ENCODE data around the gene OSBPL10.

Gene OSBPL10

DNA sequence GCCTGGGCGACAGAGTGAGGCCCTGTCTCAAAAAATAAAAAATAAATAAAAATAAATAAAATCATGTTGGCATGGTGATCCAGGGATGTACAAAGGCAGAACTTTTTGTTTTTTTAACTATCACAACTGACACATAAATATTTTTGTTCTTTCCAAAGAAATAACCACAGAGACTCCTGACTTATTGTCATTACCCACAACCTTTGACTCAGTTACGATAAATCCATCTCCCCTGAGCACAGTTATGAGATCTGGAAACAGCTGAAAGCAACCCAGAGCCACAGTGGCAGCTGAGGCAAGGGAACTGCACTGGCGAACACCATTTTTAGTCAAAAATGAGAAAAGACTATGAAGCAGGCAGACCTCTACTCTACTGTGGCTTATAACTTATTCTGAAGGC, 24.0 kb downstream of the OSBPL10 start:
- DNase-seq (ENCODE audit: low read depth), result no peak

DNA sequence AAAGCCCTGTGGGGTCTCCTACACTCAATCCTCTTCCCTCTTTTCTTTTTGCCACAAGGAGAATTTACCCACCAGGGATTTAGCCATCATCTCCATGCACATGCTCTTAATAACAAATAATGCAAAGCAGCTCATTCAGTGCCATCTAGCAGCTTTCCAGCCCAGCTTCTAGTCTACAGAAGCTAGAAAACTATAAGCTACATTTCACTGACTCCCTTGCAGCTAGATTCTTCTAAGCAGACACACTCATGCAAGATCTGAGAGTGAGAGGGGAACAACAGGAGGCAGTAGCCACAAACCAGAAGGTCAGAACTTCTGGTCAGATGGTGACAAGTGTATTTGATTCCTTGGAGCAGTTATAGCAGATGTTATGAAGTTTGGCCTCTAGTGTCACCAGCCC, 25.5 kb downstream of the OSBPL10 start:
- no peak for DNase-seq (ENCODE audit: low read depth)

DNA sequence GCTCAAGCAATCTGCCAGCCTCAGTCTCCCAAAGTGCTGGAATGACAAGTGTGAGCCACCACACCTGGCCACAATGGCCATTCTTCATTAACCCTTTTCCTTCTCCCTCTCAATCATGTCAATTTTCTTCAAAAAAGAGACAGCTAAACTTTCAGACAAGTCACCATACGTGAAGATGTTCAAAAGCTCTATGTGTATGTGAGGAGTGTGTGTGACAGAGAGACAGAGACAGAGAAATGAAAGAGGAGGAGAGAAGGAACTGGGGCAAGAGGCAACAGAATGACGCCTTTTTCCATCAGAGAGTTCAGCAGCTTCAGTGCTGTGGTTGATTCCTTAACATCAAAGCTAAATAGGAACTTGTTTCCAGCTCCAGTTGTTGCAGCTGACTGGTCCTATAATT, 27.4 kb downstream of the OSBPL10 start:
- DNase-seq (ENCODE audit: low read depth), result no peak

- no peak for DNase-seq (ENCODE audit: low read depth)
Observed at GRCh38 chr3:31953091-31953490, 28.0 kb downstream of the OSBPL10 start.

DNA sequence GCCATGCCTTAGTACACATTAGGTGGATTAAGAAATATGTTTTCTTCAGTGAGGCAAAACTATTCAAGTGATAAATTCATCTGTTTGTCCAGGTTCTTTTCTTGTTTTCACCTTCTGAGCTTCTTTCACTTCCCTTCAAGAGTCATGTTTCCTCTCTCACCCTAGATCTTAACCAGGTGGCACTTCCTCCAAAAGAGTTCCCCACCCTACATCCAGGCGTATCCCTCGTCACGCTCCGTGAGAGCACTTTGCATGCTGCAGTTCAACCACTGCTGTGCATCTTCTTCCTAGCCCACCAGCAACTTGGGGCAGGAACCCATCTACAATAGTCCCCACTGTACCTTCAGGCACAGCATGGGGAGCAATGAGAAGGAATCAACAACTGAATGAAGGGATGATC, 28.9 kb downstream of the OSBPL10 start:
- no peak for DNase-seq (ENCODE audit: low read depth)

DNA sequence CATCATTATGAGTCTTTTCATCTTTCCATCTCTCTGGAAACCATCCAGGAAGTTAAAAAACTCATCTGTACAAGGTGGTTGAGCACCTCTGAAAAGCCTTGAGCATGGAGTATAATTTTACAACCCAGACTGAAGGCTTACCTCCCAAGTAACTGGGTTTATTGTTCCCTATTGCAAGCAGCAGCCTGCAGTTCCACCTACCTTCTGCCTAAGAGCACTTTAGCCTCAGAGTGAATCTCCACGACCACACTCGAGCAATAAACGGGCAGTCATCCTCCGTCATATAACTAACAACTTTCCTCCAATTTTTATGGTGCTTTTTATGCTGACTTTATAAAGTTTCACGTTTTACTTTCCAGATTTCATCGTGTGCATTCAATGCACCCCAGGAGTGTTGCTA, 32.8 kb downstream of the OSBPL10 start:
- no peak for DNase-seq (ENCODE audit: low read depth)

GRCh38 chr3:31947671-31948091, 33.4 kb downstream of the OSBPL10 start:
- no peak for DNase-seq (ENCODE audit: low read depth)

DNA sequence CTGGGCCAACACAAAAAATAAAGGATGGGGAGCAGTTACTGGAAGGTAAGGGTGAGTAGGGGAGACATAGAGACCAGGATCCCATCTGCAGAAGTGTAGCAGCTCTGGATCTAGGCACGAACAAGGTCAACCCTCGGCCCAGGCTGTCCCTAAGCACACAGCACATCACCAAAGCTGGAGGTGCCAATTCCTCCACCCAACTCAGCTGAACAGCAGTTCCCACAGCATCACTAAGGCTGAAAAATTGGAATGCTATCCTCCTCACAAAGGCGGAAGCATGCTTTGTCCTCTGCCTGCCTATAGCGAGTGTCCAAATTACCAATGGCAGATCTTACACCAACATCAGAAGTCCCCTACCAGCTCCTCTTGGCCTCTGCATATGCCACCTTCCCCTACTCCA, 33.9 kb downstream of the OSBPL10 start:
- no peak for DNase-seq (ENCODE audit: low read depth)

DNA sequence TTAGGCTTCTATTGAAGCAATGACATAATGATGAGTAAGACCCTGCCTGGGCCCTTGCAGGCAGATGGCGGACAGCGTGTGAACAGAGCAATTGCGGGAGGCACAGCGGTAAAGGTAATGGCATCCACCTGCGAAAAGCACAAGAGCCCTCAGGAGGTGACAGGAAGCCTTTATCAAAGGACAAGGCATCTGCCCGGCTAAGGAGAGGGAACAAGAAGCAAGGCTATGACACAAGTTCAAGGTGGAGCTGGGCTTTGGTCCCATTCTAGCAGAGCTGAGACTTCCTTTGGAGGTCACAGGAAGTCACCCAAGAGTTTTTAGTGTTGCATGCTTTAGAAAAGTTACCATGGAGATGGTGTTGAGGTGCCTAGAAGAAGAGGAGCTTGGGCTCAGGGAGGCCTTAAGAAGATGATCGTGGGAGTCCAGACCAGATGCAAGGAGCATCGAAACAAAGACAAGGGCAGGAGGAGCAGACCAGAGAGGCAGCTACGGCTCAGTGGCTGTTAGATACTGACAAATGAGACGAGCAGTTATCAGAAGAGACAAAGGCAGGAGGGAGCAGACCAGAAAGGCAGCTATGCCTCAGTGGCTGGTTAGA, 34.5 kb downstream of the OSBPL10 start:
- DNase-seq (ENCODE audit: low read depth), result no peak

- no peak for DNase-seq (ENCODE audit: low read depth)
Observed at GRCh38 chr3:31945738-31946052, 35.4 kb downstream of the OSBPL10 start.

DNA sequence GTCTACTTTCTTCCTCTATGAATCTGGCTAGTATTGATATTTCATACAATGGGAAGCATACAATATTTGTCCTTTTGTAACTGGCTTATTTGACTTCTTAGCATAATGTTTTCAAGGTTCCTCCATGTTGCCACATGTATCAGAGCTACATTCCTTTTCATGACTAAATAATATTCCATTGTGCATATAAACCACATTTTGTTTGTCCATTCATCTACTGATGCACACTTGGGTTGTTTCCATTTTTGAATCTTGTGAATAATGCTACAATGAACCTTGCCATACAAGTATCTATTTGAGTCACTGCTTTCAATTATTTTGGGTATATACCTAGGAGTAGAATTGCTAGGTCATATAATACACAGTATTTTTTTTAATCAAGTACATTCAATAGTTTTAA, 38.0 kb downstream of the OSBPL10 start:
- no peak for DNase-seq (ENCODE audit: low read depth)

GRCh38 chr3:31942446-31942845, 38.6 kb downstream of the OSBPL10 start:
- no peak for DNase-seq (ENCODE audit: low read depth)

DNA sequence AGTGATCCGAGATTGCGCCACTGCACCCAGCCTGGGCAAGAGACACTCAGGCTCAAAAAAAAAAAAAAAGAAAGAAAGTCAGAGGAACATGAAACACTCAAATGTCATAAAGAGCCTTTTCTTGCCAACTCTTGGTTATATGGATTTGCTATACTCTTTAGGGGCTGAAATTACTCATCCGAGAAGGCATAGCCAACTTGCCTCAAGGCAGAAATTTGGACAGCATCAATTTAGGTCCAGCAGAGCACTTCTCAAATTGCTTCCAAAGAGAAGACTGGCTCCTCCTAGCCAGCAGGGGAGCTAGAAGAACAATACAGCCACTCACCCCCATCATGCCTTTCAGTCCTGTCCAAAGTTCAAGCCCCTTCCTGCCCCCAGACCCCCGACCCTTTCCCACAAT, 43.8 kb downstream of the OSBPL10 start:
- DNase-seq (ENCODE audit: low read depth), result no peak

DNA sequence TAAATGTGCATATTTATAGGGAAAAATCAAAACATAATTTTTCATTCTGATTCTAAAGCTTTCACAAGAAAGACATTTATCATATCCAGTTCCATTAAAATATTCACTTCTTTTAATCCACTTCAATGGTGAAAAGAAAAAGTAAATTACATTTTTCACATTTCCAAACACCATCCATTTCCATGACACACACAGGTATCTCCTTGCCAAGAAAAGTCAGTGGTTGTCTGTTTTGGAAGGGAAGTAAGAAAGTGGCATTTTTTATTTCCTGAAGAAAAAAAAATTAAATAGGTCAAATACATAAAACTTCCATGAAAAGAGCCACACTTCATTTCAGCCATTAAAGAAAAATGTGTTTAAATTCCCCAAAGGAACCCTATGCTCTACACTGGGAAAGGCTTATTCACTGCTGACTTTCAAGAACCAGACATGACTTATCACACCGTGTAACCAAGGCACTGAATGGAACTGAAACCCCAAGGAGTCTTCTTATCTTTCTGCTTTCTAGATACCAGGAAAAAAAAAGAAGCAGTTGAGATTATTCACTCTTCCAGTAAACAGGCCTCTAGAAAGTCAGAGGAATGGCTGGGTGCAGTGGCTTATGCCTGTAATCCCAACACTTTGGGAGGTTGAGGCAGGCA, 44.5 kb downstream of the OSBPL10 start:
- DNase-seq (ENCODE audit: low read depth), result no peak

DNA sequence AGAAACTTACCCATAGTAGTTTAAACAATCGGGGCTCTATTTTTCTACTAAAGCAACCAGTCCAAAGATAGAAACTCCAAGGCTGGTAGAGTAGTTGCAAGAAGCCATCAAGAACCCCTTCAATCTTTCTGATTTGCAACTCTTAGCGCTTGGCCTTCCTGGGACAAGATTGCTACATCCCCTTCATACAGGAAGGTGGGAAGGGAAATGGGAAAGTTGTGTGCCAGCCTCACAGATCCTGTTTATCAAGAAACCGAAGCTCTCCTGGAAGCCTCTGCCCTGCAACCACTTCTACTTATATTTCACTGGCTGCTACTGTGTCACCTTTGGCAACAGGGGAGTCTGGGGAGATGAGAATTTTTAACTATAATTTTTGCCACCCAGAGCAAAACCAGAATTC, 46.2 kb downstream of the OSBPL10 start:
- no peak for DNase-seq (ENCODE audit: low read depth)

DNA sequence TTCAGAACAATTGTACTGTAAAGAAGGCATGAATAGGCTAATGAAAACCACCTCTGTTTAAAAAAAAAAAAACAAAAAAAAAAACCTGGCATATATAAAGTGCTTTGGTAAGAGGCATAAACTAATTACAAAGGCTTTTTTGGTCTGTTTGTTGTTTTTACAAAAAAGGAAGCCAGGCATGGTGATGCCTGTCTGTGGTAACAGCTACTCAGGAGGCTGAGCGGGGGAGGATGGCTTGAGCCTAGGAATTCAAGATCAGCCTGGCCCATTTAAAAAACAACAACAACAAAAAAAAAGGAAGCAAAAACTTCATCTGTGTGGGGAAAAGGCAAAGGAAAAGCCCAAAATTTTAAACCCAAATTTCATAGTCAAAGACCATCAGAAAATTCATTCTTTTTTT, 47.0 kb downstream of the OSBPL10 start:
- no peak for DNase-seq (ENCODE audit: low read depth)

DNA sequence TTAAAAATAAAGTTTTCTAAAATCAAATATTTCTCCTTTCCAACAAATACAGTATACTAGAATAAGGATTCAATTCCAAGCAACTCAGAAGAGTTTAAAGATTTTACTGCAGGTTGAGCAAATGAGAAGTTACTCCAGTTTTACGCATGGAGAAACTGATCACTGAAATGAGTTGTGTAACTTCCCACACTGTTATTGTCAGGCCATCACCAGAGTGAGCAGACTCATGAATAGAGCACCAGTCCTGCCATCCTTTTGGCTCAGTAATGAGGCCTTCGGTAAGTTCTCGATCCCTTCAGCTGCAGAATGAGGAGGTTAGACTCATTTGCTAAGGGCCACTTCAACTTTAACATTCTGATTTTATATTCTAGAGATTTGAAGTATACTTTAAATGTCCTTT, 48.1 kb downstream of the OSBPL10 start:
- DNase-seq (ENCODE audit: low read depth), result no peak

DNA sequence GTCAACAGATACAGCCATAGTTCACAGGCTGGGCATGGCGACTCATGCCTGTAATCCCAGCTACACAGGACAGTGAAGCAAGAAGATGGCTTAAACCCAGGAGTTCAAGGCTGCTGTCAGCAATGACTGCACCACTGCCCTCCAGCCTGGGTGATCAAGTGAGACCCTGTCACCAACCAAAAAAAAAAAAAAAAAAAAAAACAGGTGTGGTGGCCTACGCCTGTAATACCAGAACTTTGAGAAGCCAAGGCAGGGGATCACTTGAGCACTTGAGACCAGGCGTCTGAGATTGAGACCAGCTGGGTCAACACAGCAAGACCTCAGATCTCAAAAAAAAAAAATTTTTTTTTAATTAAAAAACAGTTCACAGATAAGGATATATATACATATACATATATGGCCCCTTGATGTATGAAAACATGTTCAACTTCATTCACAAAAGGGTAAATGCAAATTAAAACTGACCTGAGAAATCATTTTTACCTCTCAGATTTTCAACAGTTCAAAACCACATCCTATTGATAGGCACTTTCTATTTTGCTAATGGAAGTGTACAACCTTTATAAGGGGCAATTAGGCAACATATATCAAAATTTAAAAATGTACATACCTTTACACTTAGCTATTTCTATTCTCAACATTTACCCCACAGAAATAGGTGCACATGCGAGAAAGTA, 51.1 kb downstream of the OSBPL10 start:
- no peak for DNase-seq (ENCODE audit: low read depth)

DNA sequence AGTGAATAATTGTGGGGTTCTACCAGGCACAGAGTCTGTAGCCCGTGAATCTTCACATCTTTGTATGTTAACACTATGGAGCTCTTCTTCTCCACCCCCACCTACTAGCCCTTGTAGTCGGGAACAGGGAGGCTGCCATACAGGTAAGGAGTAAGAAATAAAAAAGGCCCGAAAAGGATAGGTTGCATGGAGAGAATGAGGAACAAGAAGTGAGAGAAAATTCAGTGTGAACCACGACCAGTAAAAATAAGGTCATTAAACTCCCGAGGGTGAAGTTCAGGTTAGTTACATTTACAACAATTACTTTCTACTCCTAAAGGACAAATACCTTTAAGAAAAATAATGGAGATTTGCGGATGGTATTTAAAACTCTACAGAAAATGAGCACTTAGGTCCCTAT, 53.3 kb downstream of the OSBPL10 start:
- no peak for DNase-seq (ENCODE audit: low read depth)

DNA sequence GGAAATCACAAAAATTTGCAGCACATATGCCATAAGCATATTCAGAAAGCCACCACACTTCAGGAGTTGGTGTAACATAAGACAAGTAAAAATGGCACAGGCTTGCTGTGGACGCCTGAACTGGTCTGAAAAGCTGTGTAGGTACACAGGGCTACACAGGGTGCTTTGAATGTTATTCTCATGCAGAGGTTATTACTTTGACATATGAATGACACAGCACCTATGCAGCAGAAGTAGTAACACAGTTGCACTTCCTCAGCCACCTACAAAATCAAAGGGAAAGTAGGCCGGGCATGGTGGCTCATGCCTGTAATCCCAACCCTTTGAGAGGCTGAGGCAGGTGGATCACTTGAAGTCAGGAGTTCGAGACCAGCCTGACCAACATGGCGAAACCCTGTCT, 54.5 kb downstream of the OSBPL10 start:
- no peak for DNase-seq (ENCODE audit: low read depth)

DNA sequence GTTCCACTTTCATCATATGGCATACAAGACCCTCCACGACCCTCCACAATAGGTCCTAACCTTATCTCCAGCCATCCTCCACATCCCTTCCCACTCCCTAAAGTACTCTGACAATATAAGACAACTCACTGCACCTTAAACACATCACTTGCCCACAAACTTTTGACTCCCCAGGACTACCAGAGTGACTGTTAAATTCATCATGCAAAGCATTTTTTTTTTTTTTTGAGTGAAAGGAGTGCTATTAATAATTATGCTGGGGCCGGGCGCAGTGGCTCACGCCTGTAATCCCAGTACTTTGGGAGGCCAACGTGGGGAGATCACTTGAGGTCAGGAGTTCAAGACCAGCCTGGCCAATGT, 55.8 kb downstream of the OSBPL10 start:
- no peak for DNase-seq (ENCODE audit: low read depth)

DNA sequence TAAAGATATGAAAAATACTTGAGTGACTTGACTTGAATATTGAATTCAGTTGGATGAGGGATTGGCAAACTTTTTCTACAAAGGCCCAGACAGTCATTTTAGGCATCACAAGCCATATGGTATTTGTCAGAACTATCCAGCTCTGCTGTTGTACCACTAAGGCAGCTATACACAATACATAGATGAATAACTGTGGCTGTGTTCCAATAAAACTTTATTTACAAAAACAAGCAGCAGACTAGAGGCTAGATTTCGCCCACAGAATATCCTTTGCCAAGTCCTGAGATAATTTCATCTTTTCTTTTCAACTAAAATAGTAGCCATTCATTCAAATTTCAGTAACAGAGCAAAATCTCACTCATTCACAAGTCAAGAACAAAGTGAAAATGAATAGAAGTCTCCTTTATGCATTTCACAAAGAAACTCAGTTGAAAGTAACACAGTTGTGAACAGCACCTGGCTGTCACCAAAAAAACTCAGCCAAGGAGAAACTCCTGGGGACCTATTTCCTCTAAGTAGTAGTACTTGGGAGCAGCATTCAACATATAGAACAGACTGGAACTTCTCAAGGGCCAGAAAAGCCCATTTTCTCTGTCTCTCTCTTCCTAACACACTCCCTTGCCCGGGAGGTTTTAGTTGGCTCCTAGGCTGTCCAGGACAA, 56.3 kb downstream of the OSBPL10 start:
- no peak for DNase-seq (ENCODE audit: low read depth)

GRCh38 chr3:31922962-31923361, 58.1 kb downstream of the OSBPL10 start:
- DNase-seq (ENCODE audit: low read depth), result no peak

DNA sequence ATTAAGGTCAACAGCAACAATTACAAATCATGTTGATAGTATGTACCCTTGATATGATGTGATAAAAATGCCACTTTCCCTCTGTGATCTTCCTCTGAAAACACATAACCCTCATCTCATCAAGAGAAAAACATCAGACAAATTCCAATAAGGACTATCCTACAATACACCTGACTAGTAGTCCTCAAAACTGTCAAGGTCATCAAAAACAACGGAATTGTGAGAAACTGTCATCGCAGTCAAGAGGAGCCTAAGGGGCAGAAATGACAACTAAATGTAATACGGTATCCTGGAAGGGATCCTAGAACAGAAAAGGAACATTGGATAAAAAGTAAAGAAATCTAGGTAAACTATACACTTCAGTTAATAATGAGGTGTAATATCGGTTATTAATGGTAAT, 59.2 kb downstream of the OSBPL10 start:
- DNase-seq (ENCODE audit: low read depth), result no peak
